ENCODE results near the gene TAF1C. TPM values are rescaled to one million over a fixed set of nuclear protein-coding genes. Genes with fewer than 3 reads are reported as not detected.

TAF1C gene
- total RNA-seq, 1 donor from 2014 or later = 30.2 TPM

DNA sequence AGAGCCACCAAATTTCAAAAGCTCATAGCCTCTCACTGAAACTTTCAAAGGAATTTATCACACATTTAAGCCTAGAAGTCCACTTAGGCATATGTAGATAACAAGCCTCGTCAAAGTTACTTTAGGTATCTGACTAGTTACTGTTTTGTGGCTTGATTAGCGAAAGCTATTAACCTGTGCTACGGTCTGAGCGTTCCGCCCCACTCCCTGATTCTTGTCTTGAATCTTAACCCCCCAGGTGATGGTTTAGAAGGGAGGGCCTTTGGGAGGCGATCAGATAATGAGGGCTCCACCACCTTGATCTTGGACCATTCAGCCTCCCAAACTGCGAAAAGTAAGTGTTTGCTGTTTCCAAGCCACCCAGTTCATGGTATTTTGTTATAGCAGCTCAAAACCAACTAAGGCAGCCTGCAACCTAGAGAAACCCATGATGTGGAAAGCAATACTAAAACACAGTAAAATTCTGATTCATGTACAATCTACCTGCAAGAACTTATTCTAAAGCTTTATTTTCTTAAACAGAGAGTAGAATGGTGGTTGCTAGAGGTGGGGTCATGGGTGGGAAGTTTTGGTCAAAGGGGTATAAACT lies 49.0 kb downstream of the TAF1C start:
- Histone ChIP-seq H3K9me3 (no peaks in the 10 kb centered on the region), H3K27me3 (no peaks in the 10 kb centered on the region), H3K36me3 (no peaks in the 10 kb centered on the region), H3K27ac (no peak overlapping the region), H3K4me3 (no peak overlapping the region), H3K4me1 (peaks cover 11% of the 10 kb centered on the region)
- no peak for DNase-seq (ENCODE audit: extremely low spot score in 2 of 2)
- TF ChIP-seq, protein P1, sequence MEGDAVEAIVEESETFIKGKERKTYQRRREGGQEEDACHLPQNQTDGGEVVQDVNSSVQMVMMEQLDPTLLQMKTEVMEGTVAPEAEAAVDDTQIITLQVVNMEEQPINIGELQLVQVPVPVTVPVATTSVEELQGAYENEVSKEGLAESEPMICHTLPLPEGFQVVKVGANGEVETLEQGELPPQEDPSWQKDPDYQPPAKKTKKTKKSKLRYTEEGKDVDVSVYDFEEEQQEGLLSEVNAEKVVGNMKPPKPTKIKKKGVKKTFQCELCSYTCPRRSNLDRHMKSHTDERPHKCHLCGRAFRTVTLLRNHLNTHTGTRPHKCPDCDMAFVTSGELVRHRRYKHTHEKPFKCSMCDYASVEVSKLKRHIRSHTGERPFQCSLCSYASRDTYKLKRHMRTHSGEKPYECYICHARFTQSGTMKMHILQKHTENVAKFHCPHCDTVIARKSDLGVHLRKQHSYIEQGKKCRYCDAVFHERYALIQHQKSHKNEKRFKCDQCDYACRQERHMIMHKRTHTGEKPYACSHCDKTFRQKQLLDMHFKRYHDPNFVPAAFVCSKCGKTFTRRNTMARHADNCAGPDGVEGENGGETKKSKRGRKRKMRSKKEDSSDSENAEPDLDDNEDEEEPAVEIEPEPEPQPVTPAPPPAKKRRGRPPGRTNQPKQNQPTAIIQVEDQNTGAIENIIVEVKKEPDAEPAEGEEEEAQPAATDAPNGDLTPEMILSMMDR (IDR thresholded peaks at IDR 0.05) = no peak
- TF ChIP-seq POLR2A (IDR thresholded peaks at IDR 0.05) = no peak
- TF ChIP-seq POLR2AphosphoS5 (IDR thresholded peaks at IDR 0.05; ENCODE audit: insufficient read depth in 1 of 2, low read depth in 1 of 2) = no peak
- intact Hi-C loops (cut with DNase I) = no loop called here

DNA sequence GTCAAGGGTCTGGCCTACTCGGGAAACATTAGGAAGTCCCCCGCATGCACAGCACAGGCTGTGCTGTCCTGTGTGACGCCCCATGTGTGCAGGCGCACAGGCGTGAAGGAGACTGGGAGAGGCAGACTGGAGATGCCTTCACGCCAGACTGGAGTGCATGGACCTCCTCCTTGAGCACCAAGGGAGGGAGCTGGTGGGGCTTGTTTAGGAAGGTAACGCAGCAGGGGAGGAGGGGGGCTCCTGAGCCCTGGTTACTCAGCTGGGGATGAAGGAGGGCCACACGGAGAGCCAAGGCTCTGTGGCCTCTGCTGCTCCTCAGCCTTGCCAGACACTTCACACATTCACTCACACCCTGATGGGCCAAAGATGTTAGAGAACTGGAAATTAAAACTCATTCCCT lies 49.6 kb downstream of the TAF1C start:
- DNase-seq (ENCODE audit: extremely low spot score in 2 of 2) = no peak
- Histone ChIP-seq H3K9me3 (no peaks in the 10 kb centered on the region), H3K4me3 (no peak overlapping the region), H3K27ac (no peak overlapping the region), H3K4me1 (peaks cover 11% of the 10 kb centered on the region), H3K27me3 (no peaks in the 10 kb centered on the region), H3K36me3 (no peaks in the 10 kb centered on the region)
- intact Hi-C loops (cut with DNase I) = no loop called here
- TF ChIP-seq, protein P1 (IDR thresholded peaks at IDR 0.05) = no peak
- no peak for TF ChIP-seq POLR2A (IDR thresholded peaks at IDR 0.05)
- TF ChIP-seq POLR2AphosphoS5 (IDR thresholded peaks at IDR 0.05; ENCODE audit: insufficient read depth in 1 of 2, low read depth in 1 of 2) = no peak

DNA sequence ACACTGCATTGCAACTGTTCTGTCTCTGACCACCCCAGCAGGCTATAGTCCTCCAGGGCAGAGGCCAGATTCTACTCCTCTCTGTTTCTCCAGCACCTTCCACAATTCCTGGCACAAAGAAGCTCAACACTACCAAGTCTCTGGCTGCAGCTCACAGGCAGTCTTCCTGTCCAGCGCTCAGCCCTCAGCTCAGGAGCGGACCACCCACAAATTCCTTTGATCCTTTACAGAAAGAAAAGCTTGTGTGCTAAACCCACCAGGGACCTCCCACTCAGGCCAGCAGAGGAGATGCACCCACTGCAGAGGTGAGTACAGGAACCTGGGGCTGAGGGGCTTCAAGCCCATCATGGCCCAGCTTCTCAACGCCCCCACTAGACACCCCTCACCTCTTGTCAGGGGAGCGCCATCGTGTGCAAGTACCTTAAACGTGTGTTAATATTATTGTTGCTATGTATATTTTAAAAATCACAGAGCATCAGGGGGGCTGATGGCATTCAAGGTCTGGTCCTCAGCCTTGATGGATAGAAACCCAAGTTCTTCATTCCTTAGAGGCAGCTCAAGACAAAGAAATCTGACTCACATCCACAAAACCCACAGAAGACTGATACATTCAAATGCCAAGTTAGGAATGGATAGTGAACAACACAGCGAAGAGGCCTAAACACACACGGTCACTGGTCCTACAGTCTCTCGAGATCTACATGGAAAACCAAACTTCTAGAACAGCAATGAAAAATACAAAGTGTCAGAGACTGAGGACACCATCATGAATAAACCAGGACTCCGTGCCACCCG lies 50.3 kb downstream of the TAF1C start:
- TF ChIP-seq, protein P1 (IDR thresholded peaks at IDR 0.05) = no peak
- TF ChIP-seq POLR2AphosphoS5 (IDR thresholded peaks at IDR 0.05; ENCODE audit: insufficient read depth in 1 of 2, low read depth in 1 of 2) = no peak
- TF ChIP-seq POLR2A (IDR thresholded peaks at IDR 0.05) = no peak
- no peaks in the 10 kb centered on the region for H3K36me3 ChIP-seq
- H3K4me3 ChIP-seq = no peak overlapping the region
- no peaks in the 10 kb centered on the region for H3K9me3 ChIP-seq
- no peak overlapping the region for H3K27ac ChIP-seq
- H3K27me3 ChIP-seq = no peaks in the 10 kb centered on the region
- no peak for DNase-seq (ENCODE audit: extremely low spot score in 2 of 2)
- H3K4me1 ChIP-seq = peaks cover 11% of the 10 kb centered on the region
- intact Hi-C loops (cut with DNase I) = no loop called here

DNA sequence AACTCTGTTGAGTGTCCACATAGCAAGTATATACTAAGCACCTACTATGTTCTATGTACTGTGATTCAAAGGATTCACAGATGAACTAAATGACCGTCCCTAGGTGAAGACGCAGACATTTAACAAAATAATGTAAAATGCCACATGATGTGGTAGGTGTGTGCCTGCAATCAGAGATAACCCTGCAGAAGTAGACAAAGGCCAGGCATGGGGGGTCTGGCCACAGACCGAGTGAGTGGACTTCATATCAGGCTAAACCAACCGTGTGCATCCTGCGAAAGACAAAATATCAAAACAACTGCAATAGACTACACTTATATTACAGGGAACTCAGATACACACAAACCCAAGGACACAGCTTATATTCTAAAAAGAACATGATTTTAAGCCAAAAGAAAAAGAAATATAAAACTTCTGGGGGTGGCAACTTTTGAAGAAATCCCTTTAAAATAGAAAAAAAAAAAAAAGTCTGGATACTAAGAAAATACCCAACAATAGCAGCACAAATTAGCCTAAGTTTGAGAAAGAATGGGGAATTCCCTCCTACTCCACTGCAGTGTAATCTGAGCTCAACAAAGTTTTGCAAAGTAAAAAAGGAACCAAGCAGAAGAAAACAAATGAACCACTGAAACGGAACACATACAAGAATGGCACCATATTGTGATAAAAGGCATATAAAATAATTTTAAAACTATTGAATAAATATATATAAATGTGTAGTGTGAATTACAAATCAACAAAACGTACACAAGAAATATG lies 54.2 kb downstream of the TAF1C start:
- no peak overlapping the region for H3K27ac ChIP-seq
- H3K9me3 ChIP-seq = no peaks in the 10 kb centered on the region
- intact Hi-C loops (cut with DNase I) = no loop called here
- TF ChIP-seq POLR2AphosphoS5 (IDR thresholded peaks at IDR 0.05; ENCODE audit: insufficient read depth in 1 of 2, low read depth in 1 of 2) (no peak), POLR2A (IDR thresholded peaks at IDR 0.05) (no peak)
- TF ChIP-seq, protein P1 (IDR thresholded peaks at IDR 0.05) = no peak
- H3K27me3 ChIP-seq = no peaks in the 10 kb centered on the region
- H3K4me1 ChIP-seq = no peaks in the 10 kb centered on the region
- no peak for DNase-seq (ENCODE audit: extremely low spot score in 2 of 2)
- H3K36me3 ChIP-seq = peaks cover 0 to 15% of the 10 kb centered on the region in 2 donors
- no peak overlapping the region for H3K4me3 ChIP-seq
